CD4-positive, alpha-beta T cell treated with Interferon alpha-2 for 1 hour (primary cell): Measurements from ENCODE around the gene CALHM5.
A peak's percentile ranks its signal among the peaks of the same experiment; 100 is the strongest.

Experiments
- DNase-seq, 2 donors: peaks; one replicate each; pipeline ENCODE4 v3.0.0-alpha.2; 2020 to 2022

CALHM5 gene

GRCh38 chr6:116512111-116512559, 696 bp downstream of the CALHM5 start:
- no peak for DNase-seq

- DNase-seq, result no peak
Measured at GRCh38 chr6:116512734-116513133, 1.3 kb downstream of the CALHM5 start.

DNA sequence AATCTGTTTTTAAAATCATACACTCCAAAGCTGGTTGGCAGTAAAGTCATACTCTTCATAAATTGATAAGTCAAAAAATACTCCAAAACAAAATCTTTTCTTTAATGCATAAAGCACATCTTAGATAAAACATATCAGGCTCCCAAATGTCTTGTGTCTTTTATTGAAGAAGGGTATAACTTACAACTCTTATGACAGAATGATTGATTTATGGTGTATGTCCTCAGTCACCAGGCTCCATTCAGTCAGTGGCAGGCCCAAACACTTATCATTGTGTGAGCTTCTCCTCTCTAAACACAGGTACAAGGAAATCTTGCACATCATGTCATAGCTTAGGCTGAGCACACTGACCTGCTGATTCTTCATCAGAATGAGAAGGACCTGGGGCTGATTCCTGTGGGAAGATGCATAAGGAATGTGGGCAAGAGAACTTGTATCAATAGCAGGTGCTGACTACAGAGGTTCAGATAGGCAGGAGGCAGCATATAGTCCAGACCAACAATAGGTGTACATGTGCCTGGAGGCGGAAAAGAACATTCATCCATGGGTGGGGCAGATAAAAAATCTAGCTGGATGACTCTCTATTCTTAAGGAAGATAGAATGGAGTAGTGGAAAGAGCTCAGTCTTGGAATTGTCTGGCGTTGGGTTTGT, 1.9 kb downstream of the CALHM5 start:
- DNase-seq, result no peak

DNA sequence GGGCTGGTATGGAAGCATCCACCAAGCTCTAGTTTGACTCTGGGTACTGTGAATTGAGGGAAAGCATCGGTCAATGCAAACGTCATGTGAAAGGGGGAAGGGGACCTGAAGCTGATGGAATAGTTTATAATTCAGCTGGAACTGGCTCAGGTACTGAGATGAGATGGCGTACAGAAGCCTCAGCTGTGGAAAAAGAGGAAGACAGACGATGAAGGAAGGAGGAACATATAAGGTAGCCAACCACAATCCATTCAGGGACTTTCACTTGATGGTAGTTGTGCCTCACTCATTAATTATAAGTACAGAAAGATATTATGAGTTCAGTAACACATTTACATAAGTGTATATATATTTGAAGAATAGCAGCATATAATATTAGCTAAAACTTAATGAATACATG, 2.7 kb downstream of the CALHM5 start:
- no peak for DNase-seq

GRCh38 chr6:116515141-116515540, 3.7 kb downstream of the CALHM5 start:
- DNase-seq, result no peak

GRCh38 chr6:116518621-116519368, 7.4 kb downstream of the CALHM5 start:
- no peak for DNase-seq

GRCh38 chr6:116522896-116523295, 11.5 kb downstream of the CALHM5 start:
- no peak for DNase-seq

GRCh38 chr6:116524236-116524635, 12.8 kb downstream of the CALHM5 start:
- no peak for DNase-seq

DNA sequence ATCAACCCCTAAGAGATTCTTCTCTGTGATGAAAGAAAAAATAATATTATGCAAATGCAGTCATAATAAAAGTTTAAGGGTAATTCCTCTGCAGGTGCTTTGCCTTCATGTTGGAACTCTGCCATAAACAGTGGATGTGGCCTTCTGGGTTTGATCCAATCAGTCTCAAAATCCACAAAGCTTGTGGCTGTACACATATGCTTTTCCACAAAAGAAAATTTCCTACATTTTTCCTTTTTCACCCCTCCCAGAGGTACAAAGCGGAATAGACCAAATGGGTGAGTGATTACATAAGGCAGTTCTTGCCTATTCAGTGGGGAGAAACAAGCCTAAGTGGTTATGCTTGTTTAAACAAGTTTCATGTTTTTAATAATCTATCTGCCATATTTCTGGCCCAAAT, 16.7 kb downstream of the CALHM5 start:
- DNase-seq, result no peak

- no peak for DNase-seq
Measured at GRCh38 chr6:116528780-116529179, 17.3 kb downstream of the CALHM5 start.

- no peak for DNase-seq
Measured at GRCh38 chr6:116529466-116530290, 18.2 kb downstream of the CALHM5 start.

DNA sequence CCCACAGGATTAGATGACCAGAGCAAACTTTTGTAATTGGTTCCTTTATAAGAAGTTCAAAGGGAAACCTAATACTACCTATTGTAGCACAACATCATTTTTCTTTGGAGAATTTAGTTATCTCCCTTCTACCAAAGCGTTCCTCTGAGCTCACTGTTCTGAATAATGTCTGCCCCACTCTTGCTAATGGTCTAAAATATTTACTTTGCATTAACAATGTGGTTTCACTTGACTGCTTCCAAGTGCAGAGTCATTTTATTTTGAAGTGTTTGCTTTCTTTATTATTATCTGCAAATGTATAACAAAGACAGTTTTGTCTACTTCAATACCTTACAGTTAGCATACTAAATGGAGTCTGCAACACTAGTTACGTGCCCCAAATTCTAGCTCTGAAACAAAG, 19.0 kb downstream of the CALHM5 start:
- DNase-seq, result no peak

DNA sequence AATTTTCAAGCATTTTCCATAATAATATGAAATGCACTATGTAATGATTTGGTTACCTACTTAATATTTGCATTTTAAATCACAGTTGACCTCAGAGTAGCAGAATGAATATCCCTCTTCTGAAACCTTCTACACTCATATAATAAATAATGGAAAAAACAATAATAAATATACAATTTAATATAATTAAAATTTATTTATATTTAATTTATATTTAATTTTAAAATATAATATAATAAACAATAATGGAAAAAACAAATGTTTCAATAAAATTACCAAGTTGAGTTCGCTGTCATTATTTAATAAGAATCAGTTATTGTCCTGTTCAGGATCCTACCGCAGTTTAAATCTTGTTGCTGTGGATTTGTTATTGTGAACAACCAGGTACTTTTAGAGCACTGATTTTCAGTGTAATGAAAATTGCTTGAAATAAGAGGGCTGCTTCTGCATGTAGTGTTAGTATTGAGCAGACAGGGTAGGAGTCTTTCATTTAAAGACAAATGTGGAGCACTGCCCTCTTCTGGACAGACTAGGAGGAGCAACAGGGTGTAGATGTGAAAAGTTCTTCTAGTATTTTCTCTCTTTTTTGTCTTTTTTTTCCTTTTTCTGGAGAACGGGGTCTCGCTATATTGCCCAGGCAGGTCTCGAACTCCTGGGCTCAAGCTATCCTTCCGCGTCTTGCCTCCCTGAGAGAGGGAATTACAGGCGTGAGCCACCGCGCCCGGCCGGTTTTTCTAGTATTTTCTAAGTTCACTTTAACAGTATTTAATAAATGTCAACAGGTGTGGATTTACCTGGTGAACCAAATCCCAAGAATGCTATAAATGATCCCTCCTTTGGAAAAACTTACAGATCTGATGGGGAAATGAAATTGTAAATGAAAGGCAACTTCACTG, 20.5 kb downstream of the CALHM5 start:
- DNase-seq, result peak; percentile 59 to 75

DNA sequence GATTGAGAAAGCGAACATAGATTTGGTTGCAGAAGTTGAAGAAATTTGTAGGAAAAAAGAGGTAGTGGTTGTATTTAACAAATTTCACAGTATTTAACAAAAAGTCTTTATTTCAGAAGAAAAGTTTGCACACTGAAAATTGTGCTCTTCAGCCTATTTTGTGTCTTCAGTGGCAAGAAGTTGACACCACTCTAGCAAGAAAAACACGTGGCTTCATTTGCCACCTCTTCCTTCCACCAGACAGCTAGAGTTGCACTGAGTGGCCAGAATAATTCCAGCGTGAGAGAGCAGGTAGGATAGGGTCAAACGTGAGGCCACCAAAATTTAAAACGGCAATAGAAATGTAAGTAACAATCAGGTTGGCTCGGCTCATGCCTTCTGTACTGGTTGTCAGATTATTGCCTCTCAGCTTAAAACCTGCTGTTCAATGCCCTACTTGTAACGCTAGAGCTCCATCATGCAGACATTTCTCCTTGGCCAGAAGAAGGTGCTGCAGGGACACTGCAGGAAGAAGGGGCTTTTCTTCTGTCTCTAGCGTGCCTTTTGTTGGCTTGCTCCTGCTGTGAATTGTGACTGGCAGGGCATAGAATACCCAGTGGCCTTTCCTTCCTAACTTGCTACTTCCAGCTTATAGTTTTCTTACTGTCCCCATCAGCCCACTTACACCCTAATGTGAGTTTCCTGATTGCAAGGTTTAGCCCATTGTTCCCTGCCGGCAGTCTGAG, 22.0 kb downstream of the CALHM5 start:
- no peak for DNase-seq

DNA sequence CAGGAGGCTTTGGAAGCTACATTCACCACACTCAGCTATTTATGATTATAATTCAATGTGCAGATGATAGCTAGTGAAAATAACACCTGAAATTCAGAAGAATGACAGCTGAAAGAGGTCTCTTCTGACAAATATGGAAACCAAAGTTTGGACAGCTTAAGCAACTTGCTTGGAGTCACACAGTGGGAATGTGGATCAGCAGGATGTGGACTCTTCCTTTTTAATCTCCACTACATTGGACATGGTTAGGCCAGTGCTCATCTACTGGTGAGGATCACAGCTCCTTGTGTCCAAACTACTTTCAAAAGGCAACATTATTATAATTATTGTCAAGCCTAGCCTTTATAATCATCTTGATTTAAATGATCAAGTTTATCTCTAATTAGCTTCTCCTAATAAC, 23.7 kb downstream of the CALHM5 start:
- no peak for DNase-seq

GRCh38 chr6:116536216-116536621, 24.8 kb downstream of the CALHM5 start:
- peak in 1 of 2 donors; percentile 68 for DNase-seq

DNA sequence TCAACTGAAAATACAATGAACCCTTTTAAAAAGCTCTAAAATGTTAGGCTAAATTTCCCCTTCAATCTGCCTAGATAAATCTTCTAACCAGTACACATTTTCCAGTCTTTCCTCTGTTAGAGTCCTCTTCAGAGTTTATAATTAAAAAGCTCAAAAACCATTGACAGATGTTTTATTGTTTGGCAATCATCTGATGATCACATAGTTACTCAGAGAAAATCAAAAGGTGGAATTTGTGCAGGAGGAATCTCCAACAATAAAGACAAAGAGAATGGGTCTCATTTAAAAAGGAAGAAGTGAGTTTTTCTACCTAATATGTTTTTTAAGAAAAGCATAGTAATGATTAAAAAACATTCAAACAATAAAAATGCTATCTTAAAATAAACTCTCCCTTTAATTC, 31.0 kb downstream of the CALHM5 start:
- DNase-seq, result no peak

DNA sequence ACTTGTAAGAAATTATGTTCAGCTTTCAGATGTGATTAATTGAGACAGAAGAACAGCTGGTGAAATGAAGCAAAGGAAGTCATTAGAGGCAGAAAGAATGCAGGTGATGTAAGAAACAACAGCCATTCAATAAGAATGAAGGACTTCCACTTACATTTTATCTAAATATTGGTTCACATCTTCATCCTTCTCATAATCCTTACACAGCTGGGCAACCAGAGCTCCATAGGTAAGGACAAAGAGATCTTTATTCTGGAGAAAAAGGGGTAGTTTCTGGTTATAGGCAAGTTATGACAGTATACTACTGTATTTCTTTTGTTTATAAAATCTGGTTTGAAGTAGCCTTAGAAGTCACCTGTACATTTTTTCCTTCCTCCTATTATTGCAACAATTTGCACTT, 31.7 kb downstream of the CALHM5 start:
- DNase-seq, result no peak

DNA sequence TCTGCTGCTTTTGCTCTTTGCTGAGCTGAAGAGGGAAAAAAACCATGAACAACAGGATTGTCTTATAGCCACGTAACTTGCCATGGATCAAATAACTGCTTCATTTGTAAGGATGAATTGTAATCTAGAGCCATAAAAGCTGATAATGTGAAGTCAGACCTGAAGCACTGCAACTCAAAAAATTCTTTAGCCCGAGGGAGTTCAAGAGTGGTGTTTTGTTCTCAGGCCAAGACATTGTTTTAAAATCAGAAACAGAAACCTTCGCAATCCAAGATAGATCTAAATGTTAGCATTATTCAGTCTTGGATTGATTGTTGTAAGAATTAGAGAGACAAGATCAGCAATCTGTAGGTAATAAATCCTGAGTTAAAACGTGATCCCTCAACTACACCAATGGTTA, 34.2 kb downstream of the CALHM5 start, which contains the start of gene TRAPPC3L:
Gene TRAPPC3L (minus strand): TSS at position 34 of the 400 bp plus-strand sequence. CDS start 170 bp downstream, outside the sequence.
- no peak for DNase-seq

GRCh38 chr6:116547358-116547757, 35.9 kb downstream of the CALHM5 start:
- no peak for DNase-seq

DNA sequence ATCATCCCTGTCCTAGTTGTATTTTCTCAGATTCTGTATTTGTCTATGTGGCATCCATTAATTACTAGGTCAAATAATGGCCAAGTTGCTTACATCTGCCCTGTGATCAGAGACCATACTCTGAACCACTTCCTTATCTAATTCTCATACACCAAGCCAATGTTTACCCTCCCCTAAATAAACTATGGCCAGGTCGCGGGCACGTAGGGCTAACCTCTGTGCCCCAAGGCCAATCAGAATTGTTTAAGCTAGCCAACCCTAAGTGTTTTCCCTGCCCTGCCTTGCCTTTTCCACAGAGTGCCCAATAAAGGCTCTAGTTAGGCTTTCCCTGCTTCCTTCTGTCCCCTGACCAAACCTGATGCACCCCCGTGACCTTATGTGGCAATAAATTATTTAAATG, 39.4 kb downstream of the CALHM5 start:
- no peak for DNase-seq

- DNase-seq, result no peak
Measured at GRCh38 chr6:116553451-116553850, 42.0 kb downstream of the CALHM5 start, which contains the start of gene CALHM4. TSS of gene CALHM4 (plus strand) at chr6:116553751. CDS start at chr6:116553794, 43 bp downstream.
